Heart right ventricle (tissue), 16 donors: ENCODE data around the gene KLF18. TPM values are rescaled to one million over a fixed set of nuclear protein-coding genes. Genes with fewer than 3 reads are reported as not detected.

ENCODE experiments used
- ATAC-seq, 8 donors: fragments of 200-7000 bp; cut with Tn5 transposase; one replicate each; pipeline ENCODE4 v1.9.1; 2020; ENCODE audit warnings: mild to moderate bottlenecking in 8 of 8, moderate library complexity in 8 of 8, moderate number of reproducible peaks in 1 of 8
- DNase-seq, 2 donors: peaks; one replicate each; pipeline ENCODE4 v3.0.0-alpha.2; 2020
- H3K27ac ChIP-seq, 10 donors: fragments of 200-600 bp; sonication (generic) in 2 of 10; one replicate each; pipeline versions ENCODE4 v1.5.0 to v1.8.0; 2020 to 2022; ENCODE audit warnings: mild to moderate bottlenecking in 3 of 10
- H3K27me3 ChIP-seq, 7 donors: fragments of 200-600 bp; one replicate each; pipeline ENCODE4 v1.8.0; 2021 to 2022; ENCODE audit warnings: mild to moderate bottlenecking in 2 of 7
- H3K36me3 ChIP-seq, 9 donors: fragments of 200-600 bp; sonication (generic) in 1 of 9; one replicate each; pipeline versions ENCODE4 v1.5.0 to v1.8.0; 2020 to 2022; ENCODE audit warnings: mild to moderate bottlenecking in 2 of 9
- H3K4me1 ChIP-seq, 9 donors: fragments of 200-600 bp; sonication (generic) in 1 of 9; one replicate each; pipeline versions ENCODE4 v1.5.0 to v1.8.0; 2020 to 2022; ENCODE audit warnings: mild to moderate bottlenecking in 4 of 9
- H3K4me3 ChIP-seq, 10 donors: fragments of 200-600 bp; sonication (generic) in 2 of 10; one replicate each; pipeline versions ENCODE4 v1.5.0 to v1.8.0; 2020 to 2022; ENCODE audit warnings: mild to moderate bottlenecking in 7 of 10, moderate library complexity in 2 of 10
- H3K9me3 ChIP-seq, 11 donors: fragments of 200-600 bp in 10 of 11; sonication (generic) in 2 of 11; one replicate each; pipeline versions ENCODE4 v1.5.0 to v1.8.0; 2013 to 2022; ENCODE audit warnings: mild to moderate bottlenecking in 2 of 11, control low read depth in 1 of 11, moderate library complexity in 1 of 11
- CTCF ChIP-seq, 9 donors: fragments of 200-600 bp; sonication (generic) in 2 of 9; IDR thresholded peaks; one replicate each; pipeline versions ENCODE4 v1.5.0 to v1.8.0; 2021 to 2022; ENCODE audit warnings: antibody characterized with exemption in 9 of 9, mild to moderate bottlenecking in 5 of 9, moderate library complexity in 1 of 9
- WGBS, 2 donors: extraction: QIAGEN DNeasy Blood & Tissue Kit; methylation state at CpG; one replicate each; pipeline ENCODE4 v1.1.7; 2013; ENCODE audit warnings: inconsistent platforms in 1 of 2; 5-methylcytosine and 5-hydroxymethylcytosine counted together
- intact Hi-C, 10 donors: fragments of 100-400 bp; cut with DNase I; formaldehyde crosslinking; loops; one replicate each; pipeline versions ENCODE4 v1.11.1 to v1.14.2; 2022
- polyA plus RNA-seq, 2 donors: library from polyadenylated mRNA; stranded (reverse); fragments of 200-250 nt; gene quantifications; one replicate each; pipeline ENCODE4 v1.2.3, GENCODE V29; 2013
- total RNA-seq, 10 donors: library from RNA; stranded (reverse); fragmentation: NEBNext Ultra II Directional in 3 of 10; extraction: Animal tissue kit (Norgen Biotek cat#: 25700) in 3 of 10; gene quantifications; one replicate each; pipeline versions ENCODE4 v1.2.1 to v1.2.4, GENCODE V29; 2021 to 2023
- donor health status: Arrhythmogenic right ventricular cardiomyopathy.
- donor health status: ischemic (EF 13 %, LVEDD 7.1; RV severe dilation, severe dysfunction).
- donor health status: healthy with polysubstance abuse.
- donor health status: DM: no; HTN: yes; CAD: no.
- donor health status: DM: no; HTN: no; CAD: no.
- donor health status: ischemic (EF 25% LVEDD 6.9; RV normal size, moderate dysfunction).
- donor health status: ischemic (EF 25% LVEDD 5.7; RV mildly dilated, moderate dysfunction).
- donor health status: healthy.
- donor health status: DM: yes; HTN: yes; CAD: no.
- donor health status: Ischemic cardiomyopathy.
- donor health status: ischemic (EF 35%, LVEDD 5.7; RV mildly dilated, moderate dysfunction).
- donor health status: nonischemic (EF 11% LVEDD 7.7; RV severe dilation, severe dysfunction).
- donor health status: DM: yes; HTN: yes; CAD: no.
- donor health status: PGD.
- donor health status: ischemic (EF 29% LVEDD 5.4; RV normal size, mild dysfunction).
- donor health status: nonischemic (EF 23%, LVEDD 6.1; RV moderate dilation, normal function).

Gene KLF18
- total and polyA plus RNA-seq, 12 donors, result not detected

GRCh38 chr1:44100183-44100868, 41.1 kb downstream of the KLF18 start:
- no peaks in the 10 kb centered on the region for H3K4me1 ChIP-seq
- H3K4me3 ChIP-seq, result no peak overlapping the region
- ATAC-seq, result no peak
- no peak for DNase-seq
- intact Hi-C loops, result no loop called here
- TF ChIP-seq CTCF (IDR thresholded peaks at IDR 0.05), result no peak
- H3K9me3 ChIP-seq, result peaks cover 0 to 26% (median 0%) of the 10 kb centered on the region in 11 donors
- no peak overlapping the region for H3K27ac ChIP-seq
- H3K36me3 ChIP-seq, result no peaks in the 10 kb centered on the region
- H3K27me3 ChIP-seq, result peaks cover 0 to 13% (median 0%) of the 10 kb centered on the region in 7 donors
- WGBS, 2 donors, result 87 to 95% methylated on average over 9 of the region's 9 CpGs

GRCh38 chr1:44094047-44094446, 47.4 kb downstream of the KLF18 start:
- DNase-seq (no peak), ATAC-seq (no peak)
- Histone ChIP-seq H3K9me3 (peaks cover 0 to 51% (median 0%) of the 10 kb centered on the region in 11 donors), H3K36me3 (no peaks in the 10 kb centered on the region), H3K4me1 (peaks cover 0 to 8% (median 0%) of the 10 kb centered on the region in 9 donors), H3K27me3 (peaks cover 0 to 2% (median 0%) of the 10 kb centered on the region in 7 donors), H3K4me3 (no peak overlapping the region), H3K27ac (no peak overlapping the region)
- no peak for TF ChIP-seq CTCF (IDR thresholded peaks at IDR 0.05)
- intact Hi-C loops, result no loop called here
- 74 to 85% methylated on average over 2 of the region's 2 CpGs for whole genome bisulfite sequencing, 2 donors

GRCh38 chr1:44090429-44091252, 50.8 kb downstream of the KLF18 start:
- Histone ChIP-seq H3K36me3 (no peaks in the 10 kb centered on the region), H3K27me3 (peaks cover 0 to 4% (median 0%) of the 10 kb centered on the region in 7 donors), H3K4me3 (no peak overlapping the region), H3K4me1 (peaks cover 0 to 12% (median 0%) of the 10 kb centered on the region in 9 donors), H3K27ac (no peak overlapping the region), H3K9me3 (peaks cover 0 to 28% (median 0%) of the 10 kb centered on the region in 11 donors)
- 70 to 75% methylated on average over 10 of the region's 10 CpGs for WGBS, 2 donors
- ATAC-seq, result no peak
- TF ChIP-seq CTCF (IDR thresholded peaks at IDR 0.05), result no peak
- no peak for DNase-seq
- intact Hi-C loops, result no loop called here

- peaks cover 0 to 12% (median 0%) of the 10 kb centered on the region in 9 donors for H3K4me1 ChIP-seq
- peak overlapping the region in 5 of 10 donors; percentile 10 to 52 (median 31) for H3K27ac ChIP-seq
- no peak overlapping the region for H3K4me3 ChIP-seq
- H3K36me3 ChIP-seq, result no peaks in the 10 kb centered on the region
- peaks cover 0 to 4% (median 0%) of the 10 kb centered on the region in 7 donors for H3K27me3 ChIP-seq
- TF ChIP-seq CTCF (IDR thresholded peaks at IDR 0.05), result no peak
- ATAC-seq (peak in 7 of 8 donors; percentile 40 to 94 (median 88)), DNase-seq (peak in 1 of 2 donors; percentile 11)
- H3K9me3 ChIP-seq, result peaks cover 0 to 17% (median 0%) of the 10 kb centered on the region in 11 donors
- intact Hi-C loops, result no loop called here
- 64 to 67% methylated on average over 13 of the region's 13 CpGs for WGBS, 2 donors
Measured at GRCh38 chr1:44089371-44090048, 51.9 kb downstream of the KLF18 start.
